GM21360 (cell line): ENCODE measurements around the gene AEBP1.

ENCODE experiments used
- ATAC-seq: cut with Tn5 transposase; IDR thresholded peaks from one replicate; pipeline ENCODE4 v1.9.1; 2021; ENCODE audit warnings: mild to moderate bottlenecking, moderate library complexity; ENCODE audit not compliant: unreplicated experiment

Gene AEBP1

DNA sequence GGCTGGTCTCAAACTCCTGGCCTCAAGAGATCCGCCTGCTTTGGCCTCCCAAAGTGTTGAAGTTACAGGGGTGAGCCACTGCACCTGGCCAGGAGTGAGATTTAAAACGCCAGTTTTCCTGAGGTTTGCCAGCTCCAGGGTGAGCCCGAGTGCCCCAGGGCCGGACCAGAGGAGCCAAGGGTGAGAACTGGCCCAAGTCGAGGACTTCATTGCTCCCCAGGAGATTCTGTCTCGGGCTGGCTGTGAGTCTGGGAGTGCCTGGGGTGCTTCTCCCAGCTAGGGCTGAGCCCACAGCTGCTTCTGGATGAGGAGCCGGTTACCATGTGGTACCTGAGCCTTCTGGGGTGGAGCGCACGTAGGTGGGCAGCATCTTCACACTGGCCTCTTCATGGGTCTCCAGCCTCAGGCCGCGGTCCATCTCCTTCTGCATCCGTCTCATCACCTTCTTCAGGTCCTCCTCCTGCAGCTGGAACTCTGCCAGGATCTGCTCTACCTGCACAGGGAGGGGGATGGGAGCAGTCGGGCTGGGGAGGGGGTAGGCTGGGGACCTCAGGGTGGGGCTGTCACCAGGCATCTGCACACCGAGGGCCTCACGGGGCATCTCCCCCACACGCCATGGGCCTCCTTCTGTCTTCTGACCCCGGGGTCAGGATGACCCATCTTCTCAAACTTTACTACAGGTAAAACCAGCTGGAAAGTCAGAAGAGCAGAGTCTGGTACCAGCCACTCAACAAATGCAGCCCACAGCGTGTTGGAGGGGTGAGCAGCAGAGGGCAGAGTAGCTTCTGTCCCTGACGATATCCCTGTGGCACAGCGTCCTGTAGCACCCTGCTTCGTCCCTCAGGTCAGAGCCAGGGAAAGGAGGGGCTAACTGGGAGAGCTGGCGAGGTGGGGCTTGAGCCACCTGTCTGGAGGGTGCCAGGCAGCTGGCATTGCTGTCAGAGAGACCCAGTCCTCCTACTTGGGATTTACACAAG, 49.1 kb downstream of the AEBP1 start:
- ATAC-seq = no peak

DNA sequence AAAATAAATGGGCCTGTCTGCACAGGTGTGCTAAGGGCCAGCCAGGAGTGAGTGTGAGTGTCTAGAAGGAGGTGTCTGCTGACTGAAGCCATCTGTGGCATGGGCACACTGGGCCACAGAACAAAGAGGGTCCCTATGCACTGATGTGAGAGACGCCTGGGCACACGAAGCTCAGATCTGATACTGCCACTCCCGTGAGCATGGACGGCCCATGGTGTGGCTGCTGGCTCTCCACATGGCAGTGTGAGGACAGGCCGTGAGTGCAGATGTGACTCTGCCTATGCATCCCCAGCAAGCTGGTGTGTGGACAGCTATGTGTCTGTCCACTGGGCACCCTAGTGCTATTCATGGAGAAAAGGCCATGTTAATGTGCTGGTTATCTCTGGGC, 49.8 kb downstream of the AEBP1 start:
- ATAC-seq = no peak

DNA sequence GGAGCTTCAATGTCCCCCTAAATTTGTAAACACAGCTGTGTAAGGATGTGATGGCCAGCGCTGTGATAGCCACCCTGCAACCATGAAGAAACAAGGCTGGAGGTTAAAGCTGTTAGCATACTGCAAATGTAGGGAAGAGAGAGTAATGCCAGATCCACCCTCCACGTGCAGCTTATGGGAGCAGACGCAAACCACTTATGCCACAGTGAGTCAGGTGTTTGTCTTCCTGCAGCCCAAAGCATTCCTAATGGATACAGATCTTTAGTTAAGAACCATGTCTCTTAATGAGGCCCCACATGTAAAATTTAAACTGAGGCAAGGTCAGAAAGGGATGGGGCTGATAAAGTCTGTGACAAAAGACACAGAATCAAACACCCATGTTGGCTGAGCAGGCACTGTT, 50.6 kb downstream of the AEBP1 start:
- ATAC-seq = no peak

DNA sequence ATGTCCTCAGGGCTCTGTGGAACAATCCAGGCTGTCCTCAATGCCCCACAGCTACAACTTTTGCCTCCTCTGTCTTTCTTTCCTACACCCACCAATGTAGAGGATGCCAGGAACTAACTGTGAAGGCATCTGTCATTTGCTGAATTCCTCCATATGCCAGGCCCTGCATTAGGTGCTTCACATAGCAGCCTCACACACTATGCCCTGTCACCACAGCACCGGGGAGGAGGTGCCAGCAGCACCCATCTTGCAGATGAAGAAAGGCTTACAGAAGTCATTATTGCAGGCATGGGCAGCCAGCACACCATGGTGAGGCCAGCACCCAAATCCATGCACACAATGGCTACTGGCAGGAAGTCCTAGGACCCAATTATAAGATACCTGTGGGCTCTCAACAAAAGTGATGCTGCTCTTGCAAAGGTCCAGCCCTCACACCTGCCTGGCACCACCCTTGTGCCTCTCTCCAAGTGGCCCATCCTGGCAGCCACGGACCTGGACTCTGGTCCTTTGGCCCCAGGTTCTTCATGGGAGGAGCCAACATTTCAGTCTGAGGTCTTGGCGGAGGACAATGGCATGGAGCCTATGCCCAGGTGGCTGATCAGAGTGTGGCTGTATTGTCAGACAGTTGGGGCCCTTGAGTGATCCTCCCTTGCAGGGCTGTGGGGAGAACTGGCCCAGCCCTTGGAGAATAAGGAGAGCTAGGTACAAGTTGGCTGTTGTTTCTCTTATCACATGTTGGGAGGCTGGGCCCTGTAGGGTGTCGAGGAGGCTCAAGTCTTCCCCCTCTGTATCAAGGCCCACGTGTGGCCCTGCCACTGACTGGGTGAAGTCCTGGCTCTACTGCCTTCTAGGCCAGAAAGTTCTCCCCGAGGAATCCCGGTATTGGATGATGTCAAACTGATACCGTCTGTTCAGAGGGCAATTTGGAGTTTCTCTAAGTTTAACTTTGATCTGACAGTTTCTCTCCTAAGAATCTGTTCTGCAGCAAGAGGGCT, 51.3 kb downstream of the AEBP1 start:
- no peak for ATAC-seq

DNA sequence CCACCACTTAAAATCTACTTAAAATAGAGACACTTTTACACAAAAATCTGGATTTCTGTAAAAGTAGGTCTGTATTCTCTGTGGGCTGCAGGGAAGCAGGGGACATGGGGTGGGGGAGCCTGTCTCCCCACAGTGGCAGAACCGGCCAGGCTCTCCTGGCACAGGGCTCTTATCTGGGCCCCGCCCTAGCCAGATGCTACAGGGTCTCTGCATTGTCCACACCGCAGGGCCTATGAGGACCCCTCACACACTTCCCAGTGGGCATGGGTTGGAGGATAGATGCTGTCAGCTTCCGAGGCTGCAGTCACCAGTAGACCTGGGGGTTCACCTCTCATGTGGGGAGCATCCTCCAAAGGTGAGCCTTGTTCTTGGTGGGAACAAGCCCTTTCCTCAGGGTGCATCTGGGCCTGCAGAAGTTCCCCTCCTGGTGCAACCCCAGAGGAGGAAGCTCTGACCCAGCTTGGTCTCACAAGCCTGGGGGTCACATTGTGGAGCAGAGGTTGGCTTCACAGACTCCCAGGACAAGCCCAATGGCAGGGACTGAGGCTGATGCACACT, 52.4 kb downstream of the AEBP1 start:
- ATAC-seq = no peak

DNA sequence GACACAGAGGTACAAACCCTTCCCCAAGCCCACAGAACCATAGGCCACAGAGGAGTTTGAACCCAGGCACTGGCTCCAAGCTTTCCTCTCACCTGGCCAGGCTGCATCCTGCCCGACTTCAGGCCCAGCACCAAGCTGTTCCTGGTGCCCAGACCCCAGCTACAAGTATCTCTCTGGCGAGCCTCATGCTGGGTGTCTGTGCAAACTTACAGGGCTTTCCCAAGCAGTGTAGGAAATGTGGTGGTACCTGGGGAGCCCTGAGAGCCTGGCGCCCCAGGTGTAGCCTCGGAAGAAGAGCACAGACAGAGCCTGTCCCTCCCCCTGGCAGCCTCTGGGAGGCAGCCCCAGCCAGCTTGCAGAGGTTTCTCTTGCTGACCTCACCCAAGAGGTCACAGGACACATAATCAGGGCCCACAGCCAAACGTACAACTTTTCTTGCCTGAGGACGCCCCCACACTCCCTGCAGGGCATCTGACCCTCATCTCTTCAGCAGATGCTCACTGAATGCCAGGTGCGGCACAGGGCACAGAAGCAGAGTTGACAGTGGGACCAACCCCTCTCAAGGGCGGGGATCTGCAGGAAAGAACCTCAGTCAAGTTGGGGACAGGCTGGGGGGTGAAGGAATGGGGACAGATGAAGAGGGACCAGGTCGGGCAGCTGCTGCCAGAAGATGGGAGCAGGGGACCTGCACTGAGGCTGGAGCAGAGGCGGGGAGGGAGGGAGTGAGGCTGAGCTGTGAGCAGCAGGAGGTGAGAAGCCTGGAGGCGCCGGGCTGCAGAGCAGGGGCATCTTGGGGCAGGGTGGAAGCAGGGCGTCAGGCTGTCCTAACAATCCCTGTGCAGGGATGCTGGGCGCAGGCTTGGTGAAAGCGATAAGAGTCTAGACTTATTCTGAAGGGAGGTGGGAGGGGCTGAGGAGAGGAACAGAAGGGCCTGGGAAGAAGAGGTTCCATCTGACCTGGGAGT, 53.3 kb downstream of the AEBP1 start:
- no peak for ATAC-seq

DNA sequence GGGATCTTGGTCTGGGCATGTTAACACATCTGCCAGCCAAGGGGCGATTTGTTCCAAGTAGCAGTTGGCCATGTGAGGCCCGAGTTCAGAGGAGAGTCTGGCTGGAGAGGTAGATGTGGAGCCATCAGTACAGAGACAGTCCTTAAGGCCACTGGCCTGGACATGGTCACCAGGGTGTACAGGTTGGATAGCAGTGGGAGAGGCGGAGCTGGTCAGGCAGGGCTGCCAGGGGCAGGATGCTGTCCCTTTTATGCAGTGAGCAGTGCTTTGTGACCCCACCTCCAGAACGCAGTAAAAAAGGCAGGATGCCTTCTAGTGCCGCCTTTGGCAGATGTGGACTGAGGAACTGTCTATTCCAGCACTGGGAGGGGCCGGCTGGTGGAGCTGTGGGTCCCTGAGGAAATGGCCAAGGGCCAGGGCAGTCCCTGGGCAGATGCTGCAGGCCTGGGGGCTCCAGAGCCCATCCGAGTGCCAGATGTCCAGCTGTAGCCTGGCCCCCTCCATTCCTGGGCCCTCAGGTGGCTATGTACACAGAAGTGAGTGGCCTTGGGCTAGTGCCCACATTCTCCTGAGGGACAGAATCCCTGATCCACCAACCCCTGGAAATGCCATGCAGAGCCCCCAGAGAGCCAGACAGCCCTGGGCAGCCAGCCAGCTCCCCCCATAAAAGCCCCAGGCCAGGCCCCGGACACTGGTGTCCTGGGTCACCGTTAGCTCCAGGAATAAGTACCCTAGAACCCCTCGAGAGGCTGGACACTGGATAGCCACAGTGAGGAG, 54.1 kb downstream of the AEBP1 start:
- no peak for ATAC-seq

DNA sequence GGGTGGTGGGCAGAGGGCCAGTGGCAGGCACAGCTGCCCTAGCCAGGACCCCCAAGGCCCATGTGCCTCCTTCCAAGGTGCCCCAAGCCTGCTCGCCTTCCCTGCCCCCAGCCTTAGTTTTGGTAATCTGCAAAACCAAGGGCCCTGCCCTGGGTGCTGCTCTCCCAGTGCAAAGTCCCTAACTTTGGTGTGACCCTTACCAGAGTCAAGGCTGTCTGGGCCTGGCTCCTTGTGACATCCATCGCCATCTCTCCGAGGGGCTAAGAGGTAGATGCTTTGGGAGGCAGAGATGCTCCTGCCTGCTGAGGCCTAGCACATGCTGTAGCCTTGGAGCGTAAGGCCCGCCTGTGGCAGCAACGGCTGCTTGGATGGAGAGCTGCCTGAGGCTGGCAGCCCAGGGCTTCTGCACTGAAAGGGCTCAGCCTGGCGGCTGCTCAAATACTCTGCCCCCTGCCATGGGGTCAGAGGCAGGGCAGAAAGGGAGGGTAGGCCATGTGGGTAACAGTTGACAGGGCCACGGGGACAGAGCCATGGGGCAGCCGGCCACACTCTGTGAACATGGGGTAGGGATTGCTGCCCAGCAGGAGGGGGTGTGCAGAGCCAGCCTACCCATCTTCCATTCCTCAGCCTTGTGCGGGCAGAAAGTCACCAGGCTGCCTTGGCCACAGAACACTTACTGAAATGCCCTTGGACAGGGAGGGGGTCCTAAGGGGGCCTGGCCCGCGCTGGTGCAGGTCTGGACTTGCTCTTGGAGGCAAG, 54.9 kb downstream of the AEBP1 start:
- ATAC-seq = no peak

DNA sequence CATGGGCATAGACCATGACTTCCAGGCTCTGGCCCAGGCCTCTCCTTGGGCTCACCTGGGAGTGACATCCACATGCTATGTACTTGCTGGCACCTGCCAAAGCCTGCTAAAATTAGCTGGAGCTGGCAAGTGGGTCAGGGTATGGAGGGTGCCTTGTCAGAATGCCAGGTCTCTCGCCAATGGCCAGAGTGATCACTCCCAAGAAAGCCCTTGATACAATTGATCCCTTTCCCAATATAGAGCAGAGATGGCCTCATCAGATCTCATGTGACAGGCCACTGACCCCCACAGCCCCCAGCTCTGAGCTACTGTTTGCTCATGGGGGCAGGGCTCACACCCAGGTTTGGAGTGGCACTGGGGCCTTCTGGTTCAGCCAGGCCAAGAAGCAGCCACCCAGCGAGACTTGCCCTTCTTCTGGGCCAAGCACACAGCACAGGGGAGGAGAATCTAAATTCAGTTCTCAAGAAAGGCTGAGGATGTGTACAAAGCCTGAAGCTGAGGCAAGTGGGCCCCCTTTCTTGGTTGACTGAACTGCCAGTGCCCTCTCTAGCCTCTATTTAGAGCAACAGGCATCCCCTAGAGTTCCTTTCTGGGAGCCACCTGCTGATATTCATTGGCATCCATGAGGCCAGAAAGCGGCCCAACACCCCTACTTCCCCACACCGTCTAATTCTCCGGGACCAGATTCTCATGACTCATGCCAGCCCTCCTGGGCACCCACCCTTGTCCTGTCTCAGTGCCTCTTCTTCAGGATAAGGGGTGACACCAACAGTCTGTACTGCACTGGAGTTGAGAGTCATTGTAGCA, 55.9 kb downstream of the AEBP1 start:
- no peak for ATAC-seq

DNA sequence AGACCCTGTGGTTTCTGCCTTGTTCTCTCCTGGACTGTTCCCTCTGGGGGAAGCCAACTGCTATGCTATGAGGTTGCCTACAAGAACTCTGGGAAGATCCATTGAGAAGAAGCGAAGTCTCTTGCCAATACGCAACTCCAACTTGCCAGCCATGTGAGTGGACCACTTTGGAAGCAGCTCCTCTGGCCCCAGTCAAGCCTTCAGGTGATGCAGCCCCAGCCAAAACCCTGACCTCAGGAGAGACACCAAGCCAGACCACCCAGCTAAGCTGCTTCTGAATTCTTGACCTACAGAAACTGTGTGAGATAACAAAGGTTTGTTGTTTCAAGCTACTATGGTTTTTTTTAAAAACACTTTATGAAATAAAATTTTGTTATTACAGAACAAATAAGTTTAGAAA, 57.2 kb downstream of the AEBP1 start:
- no peak for ATAC-seq

DNA sequence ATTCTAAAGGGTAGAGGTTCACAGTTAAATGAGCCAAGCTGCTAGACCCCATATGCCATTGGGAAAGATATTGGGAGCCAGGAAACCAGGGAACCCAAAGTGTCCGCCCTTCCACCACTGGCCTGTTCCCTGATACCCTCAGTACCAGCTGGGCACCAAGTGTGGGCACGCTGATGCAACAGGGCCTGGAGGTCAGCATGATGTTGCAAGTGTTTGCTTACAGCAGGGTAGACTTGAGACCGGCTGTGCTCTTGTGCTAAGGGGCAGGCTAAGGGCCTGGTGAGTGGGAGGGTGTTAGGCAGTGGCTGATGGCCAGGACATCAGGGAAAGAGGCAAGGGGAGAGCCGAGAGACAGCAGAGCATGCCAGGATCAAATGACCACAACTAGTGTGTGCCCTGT, 58.0 kb downstream of the AEBP1 start:
- ATAC-seq = no peak

DNA sequence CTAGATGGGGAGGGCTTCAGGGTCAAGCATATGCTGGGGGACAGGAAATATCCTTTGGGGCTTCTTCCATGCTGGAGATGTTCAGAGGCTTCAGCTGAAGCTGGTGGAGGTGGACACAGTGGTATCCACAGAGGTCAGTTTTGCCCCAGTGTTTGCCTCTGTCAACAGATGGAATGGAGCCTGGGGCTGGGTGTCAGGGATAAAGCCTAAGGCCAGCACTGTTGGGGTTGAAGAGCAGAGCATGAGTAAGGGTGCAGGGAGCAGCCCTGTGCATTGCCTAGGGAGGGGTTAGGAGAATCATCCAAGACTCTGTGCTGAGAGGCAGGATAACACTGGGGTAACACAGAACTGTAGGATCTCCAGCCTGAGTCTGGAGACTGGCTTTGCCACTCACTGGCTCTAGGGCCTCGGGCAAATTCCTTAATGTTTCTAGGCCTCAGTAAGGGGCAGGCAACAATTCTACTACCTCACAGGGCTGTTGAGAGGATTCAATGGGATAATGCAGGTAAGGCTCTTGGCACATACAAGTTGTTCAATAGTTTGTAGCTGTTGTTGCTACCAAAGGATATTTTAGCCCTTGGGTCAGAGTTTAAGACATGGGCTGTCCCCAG, 58.7 kb downstream of the AEBP1 start:
- no peak for ATAC-seq

DNA sequence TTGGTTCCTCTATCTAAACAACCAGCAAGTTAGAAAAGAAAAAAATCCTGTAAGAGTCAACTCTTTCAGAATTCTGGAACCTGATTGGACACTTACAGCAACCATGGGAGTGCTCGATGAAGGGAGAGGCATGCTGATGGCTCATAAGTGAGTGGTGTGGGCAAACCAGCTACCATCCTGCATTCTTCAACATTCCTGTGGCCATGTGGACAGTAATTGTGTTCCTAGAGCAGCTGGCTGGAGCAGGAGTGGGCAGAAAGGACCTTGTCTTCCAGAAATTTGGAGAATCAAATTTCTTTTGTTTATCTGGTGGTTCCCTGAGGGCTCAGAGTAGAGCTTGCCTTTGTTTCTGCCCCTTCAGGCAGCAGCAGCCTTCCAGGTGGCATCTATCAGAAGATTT, 59.4 kb downstream of the AEBP1 start:
- ATAC-seq = no peak
